ENCODE results near the gene PPA2. TPM values are rescaled to one million over a fixed set of nuclear protein-coding genes. Genes with fewer than 3 reads are reported as not detected.

PPA2 gene
- polyA plus RNA-seq, 6 donors from 2014 or later: 71.7 to 132 (median 109) TPM

Other genes with a start within 250 kb of the PPA2 start
- gene ARHGEF38, start 78.6 kb upstream of the PPA2 start, polyA plus RNA-seq (ENCODE audit: low read depth in 6 of 6): not detected
- gene INTS12, start 234.6 kb upstream of the PPA2 start, polyA plus RNA-seq (ENCODE audit: low read depth in 6 of 6): 10 to 100 TPM; 23.5 to 35.2 (median 30.6) TPM
- 1 to 10 TPM in 5 of 6 donors, not detected in 1; 4.4 to 6.1 (median 4.9) TPM for gene GSTCD, start 234.7 kb upstream of the PPA2 start, polyA plus RNA-seq (ENCODE audit: low read depth in 6 of 6)